ENCODE data around the gene ARL16.

- TF ChIP-seq POLR2A (IDR thresholded peaks at IDR 0.05; ENCODE audit: control extremely low read depth in 1 of 2, low read depth in 2 of 2, low read length in 2 of 2) = no peak
- no peak for TF ChIP-seq CTCF (IDR thresholded peaks at IDR 0.05; ENCODE audit: control extremely low read depth in 1 of 3, insufficient read depth in 1 of 3, low read depth in 1 of 3, low read length in 3 of 3)
- TF ChIP-seq TAF1 (IDR thresholded peaks at IDR 0.05; ENCODE audit: low read depth, low read length) = no peak
- no peak for TF ChIP-seq GABPA (IDR thresholded peaks at IDR 0.05; ENCODE audit: borderline replicate concordance, insufficient read depth, low read length)
- TF ChIP-seq, protein P1, sequence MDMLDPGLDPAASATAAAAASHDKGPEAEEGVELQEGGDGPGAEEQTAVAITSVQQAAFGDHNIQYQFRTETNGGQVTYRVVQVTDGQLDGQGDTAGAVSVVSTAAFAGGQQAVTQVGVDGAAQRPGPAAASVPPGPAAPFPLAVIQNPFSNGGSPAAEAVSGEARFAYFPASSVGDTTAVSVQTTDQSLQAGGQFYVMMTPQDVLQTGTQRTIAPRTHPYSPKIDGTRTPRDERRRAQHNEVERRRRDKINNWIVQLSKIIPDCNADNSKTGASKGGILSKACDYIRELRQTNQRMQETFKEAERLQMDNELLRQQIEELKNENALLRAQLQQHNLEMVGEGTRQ (IDR thresholded peaks at IDR 0.05; ENCODE audit: low read length) = no peak
- TF ChIP-seq CREB1 (IDR thresholded peaks at IDR 0.05) = no peak
- no peak for TF ChIP-seq EP300 (IDR thresholded peaks at IDR 0.05; ENCODE audit: borderline replicate concordance in 1 of 2, low read depth in 2 of 2, low read length in 2 of 2)
- TF ChIP-seq JUND (IDR thresholded peaks at IDR 0.05; ENCODE audit: low read length) = no peak
- TF ChIP-seq SIN3A (conservative IDR thresholded peaks at IDR 0.05 in 1 of 2, IDR thresholded peaks at IDR 0.05 in 1 of 2; ENCODE audit: low read depth in 1 of 2, low read length in 2 of 2) = no peak
- no peak for TF ChIP-seq RAD21 (IDR thresholded peaks at IDR 0.05 in 1 of 2, conservative IDR thresholded peaks at IDR 0.05 in 1 of 2; ENCODE audit: low read depth in 2 of 2, low read length in 2 of 2)
- no peak for TF ChIP-seq EGR1 (IDR thresholded peaks at IDR 0.05; ENCODE audit: borderline replicate concordance, low read depth, low read length)
These were observed 19.5 kb downstream of the ARL16 start for GRCh38 chr17:81664051-81664470.
